ENCODE measurements around the gene BRWD1.

GRCh38 chr21:39150316-39150715 lies 163.1 kb downstream of the BRWD1 start:
- TF ChIP-seq SMC3 (IDR thresholded peaks at IDR 0.05) = no peak
- TF ChIP-seq CEBPB (IDR thresholded peaks at IDR 0.05) = no peak
- no peak for TF ChIP-seq CTCF (IDR thresholded peaks at IDR 0.05)
- no peak for TF ChIP-seq SREBF2 (IDR thresholded peaks at IDR 0.05)
- no peak for TF ChIP-seq MAZ (IDR thresholded peaks at IDR 0.05; ENCODE audit: borderline replicate concordance, low read depth, low read length)
- TF ChIP-seq RAD21 (conservative IDR thresholded peaks at IDR 0.05 in 1 of 2, IDR thresholded peaks at IDR 0.05 in 1 of 2) = no peak
- no peak for TF ChIP-seq NR3C1 (IDR thresholded peaks at IDR 0.05)
- no peak for TF ChIP-seq POLR2AphosphoS2 (conservative IDR thresholded peaks at IDR 0.05; ENCODE audit: low read length)
- no peak for TF ChIP-seq EHMT2 (IDR thresholded peaks at IDR 0.05; ENCODE audit: low read depth)
- TF ChIP-seq PBX3 (IDR thresholded peaks at IDR 0.05) = no peak

All from A549 (cell line).